Uterus (tissue), 2 donors: Measurements from ENCODE around the gene ATXN7L1.

Experiments used
- CTCF ChIP-seq, 4 experiments: fragments of 200-600 bp in 2 of 4; fragments of 450-650 bp in 2 of 4; sonication (generic) in 2 of 4; IDR thresholded peaks; one replicate each; pipeline ENCODE4 v1.5.1; 2016 to 2019; ENCODE audit warnings: antibody characterized with exemption in 4 of 4, mild to moderate bottlenecking in 2 of 4, moderate library complexity in 1 of 4
- POLR2A ChIP-seq, 2 donors: fragments of 450-650 bp; IDR thresholded peaks; one replicate each; pipeline ENCODE4 v1.6.1; 2016; ENCODE audit warnings: antibody characterized with exemption in 2 of 2, mild to moderate bottlenecking in 1 of 2, moderate library complexity in 1 of 2

DNA sequence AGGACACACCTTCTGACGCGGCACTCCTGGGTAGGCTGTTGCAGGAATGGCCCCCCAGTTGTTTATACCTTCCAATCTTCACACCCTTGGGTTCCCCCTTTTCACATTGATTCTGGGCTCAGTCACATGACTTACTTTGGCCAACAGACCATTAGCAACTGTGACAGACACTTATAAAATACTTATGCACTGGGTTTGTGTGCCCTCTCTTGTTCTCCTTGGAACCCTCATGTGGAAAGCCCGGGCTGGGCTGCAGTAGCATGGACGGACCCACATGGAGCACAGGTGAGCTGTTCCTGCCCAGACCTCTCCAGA is 69.0 kb downstream of the ATXN7L1 start:
- TF ChIP-seq CTCF (IDR thresholded peaks at IDR 0.05) (no peak), POLR2A (IDR thresholded peaks at IDR 0.05) (no peak)
